ENCODE measurements around the gene FOCAD.

Gene FOCAD

DNA sequence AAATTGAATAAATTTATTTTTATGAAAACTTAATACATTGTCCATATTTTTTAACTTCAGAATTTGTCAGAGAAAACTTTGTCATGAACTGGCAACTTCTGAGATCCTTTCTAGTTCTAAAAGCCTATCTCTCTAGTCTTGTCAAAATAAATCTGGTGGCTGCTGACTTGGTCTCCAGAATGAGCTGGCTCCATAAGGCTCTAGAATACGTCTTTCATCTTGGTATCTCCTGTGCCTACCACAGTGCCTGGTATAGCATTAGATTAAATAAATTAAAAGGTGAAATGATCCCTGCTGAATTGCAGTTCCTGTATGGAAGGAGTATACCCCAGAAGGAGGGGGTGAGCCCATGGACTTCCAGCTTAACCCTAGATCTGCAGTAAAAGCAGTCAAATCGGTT, 2.6 kb upstream of the FOCAD start:
- TF ChIP-seq, protein P1, sequence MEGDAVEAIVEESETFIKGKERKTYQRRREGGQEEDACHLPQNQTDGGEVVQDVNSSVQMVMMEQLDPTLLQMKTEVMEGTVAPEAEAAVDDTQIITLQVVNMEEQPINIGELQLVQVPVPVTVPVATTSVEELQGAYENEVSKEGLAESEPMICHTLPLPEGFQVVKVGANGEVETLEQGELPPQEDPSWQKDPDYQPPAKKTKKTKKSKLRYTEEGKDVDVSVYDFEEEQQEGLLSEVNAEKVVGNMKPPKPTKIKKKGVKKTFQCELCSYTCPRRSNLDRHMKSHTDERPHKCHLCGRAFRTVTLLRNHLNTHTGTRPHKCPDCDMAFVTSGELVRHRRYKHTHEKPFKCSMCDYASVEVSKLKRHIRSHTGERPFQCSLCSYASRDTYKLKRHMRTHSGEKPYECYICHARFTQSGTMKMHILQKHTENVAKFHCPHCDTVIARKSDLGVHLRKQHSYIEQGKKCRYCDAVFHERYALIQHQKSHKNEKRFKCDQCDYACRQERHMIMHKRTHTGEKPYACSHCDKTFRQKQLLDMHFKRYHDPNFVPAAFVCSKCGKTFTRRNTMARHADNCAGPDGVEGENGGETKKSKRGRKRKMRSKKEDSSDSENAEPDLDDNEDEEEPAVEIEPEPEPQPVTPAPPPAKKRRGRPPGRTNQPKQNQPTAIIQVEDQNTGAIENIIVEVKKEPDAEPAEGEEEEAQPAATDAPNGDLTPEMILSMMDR (IDR thresholded peaks at IDR 0.05; ENCODE audit: low read length, missing control alignments) = no peak
- no peak overlapping the region for H3K4me3 ChIP-seq (replicated peaks; ENCODE audit: low read depth, low read length)
- DNase-seq (ENCODE audit: low read depth) = no peak

DNA sequence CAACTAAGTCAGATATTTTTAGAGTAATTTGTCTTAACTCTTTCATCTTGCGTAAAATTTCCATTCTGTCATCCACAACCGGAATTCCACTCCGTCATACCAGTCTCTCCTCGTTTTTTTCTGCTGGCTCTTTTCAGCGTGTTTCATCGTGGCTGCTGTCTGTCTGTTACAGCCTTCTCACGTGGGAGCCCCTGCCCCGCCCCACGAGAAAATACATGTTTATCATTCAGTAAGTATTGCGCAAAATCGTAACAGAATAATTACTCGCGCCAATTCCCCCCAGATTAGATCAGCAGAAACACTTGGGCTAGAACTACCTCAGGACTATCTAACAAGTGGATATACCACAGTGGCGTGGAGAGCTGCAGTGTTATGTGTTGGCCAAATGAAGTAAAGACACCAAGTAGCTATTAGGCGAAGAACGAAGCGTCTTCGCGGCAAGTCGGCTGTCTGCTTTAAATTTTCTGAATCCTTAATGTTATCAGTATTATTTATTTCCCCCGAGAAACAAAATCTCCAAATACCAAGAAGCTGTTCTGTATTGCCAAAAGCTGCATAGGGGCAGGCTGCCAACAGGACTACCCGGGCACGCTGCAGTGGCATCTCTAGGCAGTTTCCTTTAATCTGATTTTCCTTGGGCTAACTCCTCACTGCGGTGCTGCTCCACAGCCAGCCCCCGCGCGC, 566 bp upstream of the FOCAD start:
- TF ChIP-seq, protein P1 (IDR thresholded peaks at IDR 0.05; ENCODE audit: low read length, missing control alignments) = no peak
- peak; percentile 89 for DNase-seq (ENCODE audit: low read depth)
- peak overlapping the region; percentile 68 for H3K4me3 ChIP-seq (replicated peaks; ENCODE audit: low read depth, low read length)

GRCh38 chr9:20684875-20685696, 1.0 kb downstream of the FOCAD start:
- H3K4me3 ChIP-seq (replicated peaks; ENCODE audit: low read depth, low read length) = peak overlapping the region; percentile 68
- peak; percentile 87 for DNase-seq (ENCODE audit: low read depth)
- TF ChIP-seq, protein P1 (IDR thresholded peaks at IDR 0.05; ENCODE audit: low read length, missing control alignments) = no peak

DNA sequence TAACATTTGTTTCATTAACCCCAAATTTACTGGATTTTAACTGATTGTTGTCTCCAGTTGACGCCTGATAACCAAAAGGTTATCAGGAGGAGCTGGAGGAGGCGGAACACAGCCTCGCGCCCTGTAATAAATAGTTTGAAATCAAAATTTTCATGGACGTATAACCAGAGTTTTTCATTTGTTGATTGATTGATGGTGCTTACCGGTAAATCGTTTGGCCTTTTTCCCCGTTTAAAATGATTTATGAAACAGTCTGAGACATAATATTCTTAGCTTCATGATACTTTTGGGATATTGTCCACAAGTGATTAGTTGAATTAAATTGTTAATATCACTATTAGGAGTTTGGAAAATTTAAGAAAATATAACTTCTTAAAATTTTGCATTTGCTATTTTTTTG, 1.7 kb downstream of the FOCAD start:
- H3K4me3 ChIP-seq (replicated peaks; ENCODE audit: low read depth, low read length) = peak overlapping the region; percentile 68
- DNase-seq (ENCODE audit: low read depth) = no peak
- TF ChIP-seq, protein P1 (IDR thresholded peaks at IDR 0.05; ENCODE audit: low read length, missing control alignments) = no peak

DNA sequence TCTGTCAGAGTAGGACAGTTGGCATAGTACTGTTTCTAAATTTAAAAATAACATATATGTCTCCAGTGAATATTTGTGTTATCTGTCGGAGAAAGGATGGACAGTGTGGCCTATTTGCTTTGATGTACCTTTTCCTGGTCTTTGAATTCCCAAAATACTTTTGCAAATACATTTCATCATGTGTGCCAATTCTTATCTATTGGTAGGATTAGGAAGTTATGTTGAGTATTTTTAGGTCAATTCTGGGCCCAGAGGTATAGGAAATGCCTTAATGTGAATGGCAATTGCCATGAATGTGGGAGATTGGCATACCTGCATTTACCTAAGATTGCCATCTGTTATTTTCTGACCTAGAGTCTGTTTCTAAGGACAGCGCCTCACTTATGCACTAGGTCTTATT, 5.8 kb downstream of the FOCAD start:
- DNase-seq (ENCODE audit: low read depth) = no peak
- no peak overlapping the region for H3K4me3 ChIP-seq (replicated peaks; ENCODE audit: low read depth, low read length)
- TF ChIP-seq, protein P1 (IDR thresholded peaks at IDR 0.05; ENCODE audit: low read length, missing control alignments) = no peak

GRCh38 chr9:20692554-20692953, 8.5 kb downstream of the FOCAD start:
- TF ChIP-seq, protein P1 (IDR thresholded peaks at IDR 0.05; ENCODE audit: low read length, missing control alignments) = no peak
- peak; percentile 8 for DNase-seq (ENCODE audit: low read depth)
- H3K4me3 ChIP-seq (replicated peaks; ENCODE audit: low read depth, low read length) = no peak overlapping the region

All from fibroblast of pulmonary artery (primary cell).